B cell (primary cell): ENCODE data around the gene A1BG.

ENCODE experiments used
- CTCF ChIP-seq: fragments of 200-600 bp; IDR thresholded peaks from one replicate; pipeline ENCODE4 v1.8.0; 2022; ENCODE audit warnings: antibody characterized with exemption, mild to moderate bottlenecking
- EZH2 ChIP-seq: IDR thresholded peaks from 2 replicates; pipeline ENCODE4 v1.6.1; 2012; ENCODE audit warnings: borderline replicate concordance, low read depth, mild to moderate bottlenecking, moderate library complexity, low read length; ENCODE audit not compliant: insufficient read depth, poor library complexity, severe bottlenecking

DNA sequence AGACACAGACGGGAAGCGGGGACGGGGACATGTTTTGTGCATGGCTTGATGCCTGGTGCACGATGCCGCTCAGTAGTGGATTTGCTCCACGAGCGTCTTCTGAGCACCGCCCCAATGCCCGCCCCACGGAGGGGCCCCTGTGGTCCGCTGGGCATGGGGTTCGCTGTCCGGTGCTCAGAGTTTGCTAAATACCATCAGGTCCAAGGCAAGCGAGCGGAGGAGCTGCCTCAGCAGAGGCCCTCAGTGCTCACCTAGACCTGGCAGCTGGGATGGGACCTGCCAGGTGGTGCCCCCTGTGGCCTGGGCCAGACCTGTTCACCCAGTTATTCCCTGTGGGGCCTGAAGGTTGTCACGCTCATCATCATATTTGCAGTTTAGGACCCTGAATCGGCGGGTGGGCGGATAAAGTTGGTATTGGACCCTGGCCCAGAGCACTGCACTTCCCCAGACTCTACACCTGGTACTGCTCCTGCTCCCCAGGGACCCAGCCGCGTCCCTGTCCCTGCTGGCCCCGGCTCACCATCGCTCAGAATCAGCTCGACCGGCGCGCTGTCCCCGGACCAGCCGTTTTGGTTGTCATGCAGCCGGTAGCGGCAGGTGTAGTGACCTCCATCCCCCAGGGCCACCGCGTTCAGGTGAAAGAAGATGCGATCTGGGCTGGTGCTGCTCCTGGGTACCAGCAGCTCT, 2.3 kb downstream of the A1BG start:
- TF ChIP-seq CTCF (no peak), EZH2 (no peak)
